HG03159 (cell line): ENCODE data around the gene C9.
"Not testable (repeated sequence)": the region's sequence is repeated elsewhere in the genome, so short reads cannot be mapped to it uniquely, and the experiment has no call there.

Experiments
- ATAC-seq: cut with Tn5 transposase; IDR thresholded peaks from one replicate; pipeline ENCODE4 v1.9.1; 2021; ENCODE audit warnings: mild to moderate bottlenecking, moderate library complexity; ENCODE audit not compliant: unreplicated experiment

The C9 gene

DNA sequence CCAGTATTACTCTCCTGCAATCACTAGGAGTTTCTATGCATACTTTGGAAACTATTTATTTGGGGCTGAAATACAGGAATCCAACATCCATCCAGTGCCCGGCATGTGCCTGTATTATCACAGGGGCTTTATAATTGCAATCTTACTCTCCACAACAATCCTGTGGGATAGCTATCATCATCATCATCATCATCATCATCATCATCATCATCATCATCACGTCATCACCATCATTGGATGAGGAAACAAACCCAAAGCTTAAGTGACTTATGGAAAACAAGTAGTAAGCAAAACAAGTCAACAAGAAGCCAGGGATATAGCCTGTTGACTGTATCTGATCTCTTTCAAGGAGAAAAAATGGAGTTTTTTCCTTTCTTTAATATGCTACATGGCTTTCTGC, 97.1 kb downstream of the C9 start:
- ATAC-seq = no peak

GRCh38 chr5:39266442-39266841, 97.9 kb downstream of the C9 start:
- no peak for ATAC-seq

- ATAC-seq = peak; percentile 97
These were observed 99.8 kb downstream of the C9 start for GRCh38 chr5:39264528-39264927.

DNA sequence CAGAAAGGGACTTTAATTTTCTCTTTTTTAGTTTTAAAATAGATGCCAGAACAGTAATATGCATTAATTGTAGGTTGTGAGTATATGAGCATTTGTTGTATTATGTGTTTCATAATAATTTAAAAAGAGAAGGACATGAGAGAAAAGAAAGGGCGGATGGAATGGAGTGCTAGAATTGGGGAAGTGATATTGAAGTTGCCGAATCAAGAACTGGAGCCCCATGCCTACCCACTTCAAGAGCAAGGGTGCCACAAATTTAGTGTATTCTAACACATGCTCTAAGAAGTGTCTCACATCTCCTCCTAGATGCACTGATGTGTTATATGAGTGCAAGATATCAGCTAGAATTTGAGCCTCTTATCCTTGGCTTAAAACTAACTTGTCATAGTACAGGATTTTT, 101.3 kb downstream of the C9 start:
- no peak for ATAC-seq

GRCh38 chr5:39260095-39260494, 104.2 kb downstream of the C9 start:
- no peak for ATAC-seq

DNA sequence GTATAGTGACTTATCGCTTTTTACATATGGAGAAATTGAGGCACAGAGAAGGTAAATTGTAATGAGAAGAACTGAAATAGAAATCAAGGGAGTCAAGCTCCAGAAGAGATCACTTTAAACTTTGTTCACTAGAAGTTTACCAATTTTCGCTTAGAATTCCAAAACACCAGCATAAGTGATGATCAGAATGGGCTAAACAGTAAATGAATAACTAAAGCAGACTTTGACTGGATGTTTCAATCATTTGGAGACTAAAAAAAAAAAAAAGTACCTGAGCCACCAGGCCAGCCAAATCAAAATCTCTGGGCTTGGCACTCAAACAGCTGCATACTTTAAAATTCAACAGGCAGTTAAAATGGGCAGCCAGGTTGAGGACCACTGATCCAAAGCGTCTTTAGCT, 106.7 kb downstream of the C9 start:
- ATAC-seq = no peak

- peak; percentile 64 for ATAC-seq
These were observed 107.6 kb downstream of the C9 start for GRCh38 chr5:39256477-39257235.

DNA sequence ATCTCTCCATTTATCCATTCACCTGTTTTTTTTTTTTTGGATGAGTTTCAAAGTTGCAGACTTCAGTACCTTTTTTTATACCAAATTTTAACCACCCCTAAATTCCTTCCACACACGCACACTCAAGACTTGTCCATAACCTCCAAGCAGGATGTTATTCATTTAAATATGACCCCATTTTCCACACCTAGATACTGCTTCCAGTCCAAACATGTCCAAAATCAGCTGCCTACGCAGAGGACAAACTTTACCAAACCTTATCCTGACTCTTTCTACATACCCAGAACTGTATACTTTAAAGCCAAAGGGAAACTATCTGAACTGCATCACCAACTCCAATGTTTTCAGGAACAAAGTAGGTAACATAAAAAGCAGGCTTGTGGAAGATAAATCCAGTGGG, 108.9 kb downstream of the C9 start:
- no peak for ATAC-seq

- ATAC-seq = no peak
These were observed 109.6 kb downstream of the C9 start for GRCh38 chr5:39254671-39255070.

GRCh38 chr5:39253196-39253595, 111.1 kb downstream of the C9 start:
- no peak for ATAC-seq

DNA sequence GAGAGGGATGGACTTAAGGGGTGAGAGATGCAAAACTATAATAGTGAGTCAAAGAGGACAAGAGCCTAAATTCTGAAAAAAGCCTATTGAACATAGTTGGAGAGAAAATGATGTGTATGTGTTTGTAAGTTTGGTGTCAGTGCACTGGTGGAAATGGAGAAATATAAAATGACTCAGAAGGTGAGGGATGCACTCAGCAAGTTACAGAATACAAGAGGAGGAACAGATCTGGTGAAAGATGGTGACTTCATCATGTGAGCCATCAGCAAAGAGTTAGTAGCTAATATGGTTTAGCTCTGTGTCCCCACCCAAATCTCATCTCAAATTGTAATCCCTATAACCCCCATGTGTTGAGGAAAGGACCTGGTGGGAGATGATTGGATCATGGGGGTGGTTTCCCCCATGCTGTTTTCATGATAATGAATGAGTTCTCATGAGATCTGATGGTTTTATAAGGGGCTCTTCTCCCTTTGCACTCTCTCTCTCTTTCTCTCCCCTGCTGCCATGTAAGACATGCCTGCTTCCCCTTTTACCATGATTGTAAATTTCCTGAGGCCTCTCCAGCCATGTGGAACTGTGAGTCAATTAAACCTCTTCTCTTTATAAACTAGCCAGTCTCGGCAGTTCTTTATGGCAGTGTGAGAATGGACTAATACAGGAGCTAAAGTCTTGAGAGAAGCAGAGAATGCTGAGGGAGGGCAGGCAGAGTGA, 114.6 kb downstream of the C9 start:
- ATAC-seq = no peak

- ATAC-seq = no peak
These were observed 115.2 kb downstream of the C9 start for GRCh38 chr5:39249069-39249468.

- no peak for ATAC-seq
These were observed 123.5 kb downstream of the C9 start for GRCh38 chr5:39240750-39241149.

DNA sequence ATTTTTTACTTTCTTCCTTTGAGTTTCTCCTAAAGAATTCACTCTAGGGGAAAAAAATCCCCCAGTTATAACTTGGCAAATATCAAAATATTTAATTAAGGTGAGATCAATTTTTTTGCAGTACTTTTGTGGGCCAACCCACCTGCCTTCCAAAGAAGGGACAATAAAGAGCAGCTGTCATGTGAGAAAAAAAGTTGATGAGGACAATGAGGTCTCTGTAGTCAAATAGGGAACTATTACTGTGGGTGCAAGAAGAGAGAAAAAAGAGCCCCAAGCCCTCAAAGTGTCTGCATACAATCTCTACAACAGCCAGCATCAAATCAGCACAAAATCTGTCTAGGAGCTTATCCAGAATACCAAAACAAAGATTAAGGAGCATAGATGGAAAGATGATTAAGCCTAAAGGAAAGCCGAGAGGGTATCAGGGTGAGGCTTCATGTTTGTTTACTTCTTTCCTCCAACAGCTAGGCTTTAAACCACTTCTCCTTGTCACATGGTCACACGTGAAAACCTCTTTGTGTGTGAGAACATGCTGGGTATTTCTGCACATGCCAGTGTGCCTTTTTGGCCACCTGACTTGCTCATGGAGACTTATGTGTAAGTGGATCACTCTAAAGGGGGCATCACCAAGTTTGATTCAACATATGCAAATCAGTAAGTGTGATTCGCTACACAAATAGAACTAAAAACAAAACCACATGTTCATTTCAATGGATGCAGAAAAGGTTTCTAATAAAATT, 125.8 kb downstream of the C9 start:
- ATAC-seq = no peak

DNA sequence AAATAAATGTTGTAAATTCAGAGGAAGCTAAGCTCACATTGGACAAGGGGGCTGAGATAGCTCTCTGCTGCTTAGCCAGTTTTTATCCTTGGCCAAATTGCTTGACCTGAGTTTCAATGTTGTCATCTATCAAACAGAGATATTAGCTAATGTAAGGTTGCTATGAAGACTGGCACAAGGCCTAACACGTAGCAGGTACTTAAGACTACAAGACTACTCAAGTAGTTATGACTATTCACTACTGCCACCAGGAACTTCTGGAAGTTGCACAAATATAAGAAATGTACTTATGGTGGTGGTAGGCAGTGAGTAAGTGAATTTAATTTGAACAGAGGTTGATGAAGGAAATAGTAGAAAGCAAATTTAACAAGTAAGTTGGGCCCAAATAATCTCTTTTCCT, 127.6 kb downstream of the C9 start:
- no peak for ATAC-seq

DNA sequence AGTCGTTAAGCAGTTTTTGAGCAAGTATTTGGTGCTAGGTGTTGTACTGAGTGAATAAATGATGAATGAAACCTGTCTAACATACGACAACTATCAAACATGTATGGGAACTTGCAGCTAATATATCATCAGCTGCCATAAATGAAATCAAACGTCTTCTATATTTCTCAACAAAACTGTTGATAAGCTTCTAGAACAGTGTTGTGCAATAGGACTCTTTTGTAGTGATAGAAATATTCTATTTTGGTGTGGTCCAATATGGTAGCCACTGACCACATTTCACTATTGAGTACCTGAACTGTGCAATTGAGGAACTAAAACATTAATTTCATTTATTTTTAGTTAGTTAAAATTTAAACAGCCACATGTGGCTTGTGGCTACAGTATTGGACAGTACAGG, 128.6 kb downstream of the C9 start:
- no peak for ATAC-seq

DNA sequence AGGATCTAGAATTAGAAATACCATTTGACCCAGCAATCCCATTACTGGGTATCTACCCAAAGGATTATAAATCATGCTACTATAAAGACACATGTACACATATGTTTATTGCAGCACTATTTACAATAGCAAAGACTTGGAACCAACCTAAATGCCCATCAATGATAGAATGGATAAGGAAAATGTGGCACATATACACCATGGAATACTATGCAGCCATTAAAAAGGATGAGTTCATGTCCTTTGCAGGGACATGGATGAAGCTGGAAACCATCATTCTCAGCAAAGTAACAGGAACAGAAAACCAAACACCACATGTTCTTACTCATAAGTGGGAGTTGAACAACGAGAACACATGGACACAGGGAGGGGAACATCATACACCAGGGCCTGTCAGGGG, 129.8 kb downstream of the C9 start:
- ATAC-seq = not testable (repeated sequence)
